Measurements from ENCODE around the gene SCN3B. TPM values are rescaled to one million over a fixed set of nuclear protein-coding genes. Genes with fewer than 3 reads are reported as not detected.

SCN3B gene
- total and polyA plus RNA-seq, 9 of the 15 experiments (the other 6 are each of a cell fraction or from before 2014, with no cell fraction given), result 0.01 to 0.15 (median 0.04) TPM; not detected in 6

DNA sequence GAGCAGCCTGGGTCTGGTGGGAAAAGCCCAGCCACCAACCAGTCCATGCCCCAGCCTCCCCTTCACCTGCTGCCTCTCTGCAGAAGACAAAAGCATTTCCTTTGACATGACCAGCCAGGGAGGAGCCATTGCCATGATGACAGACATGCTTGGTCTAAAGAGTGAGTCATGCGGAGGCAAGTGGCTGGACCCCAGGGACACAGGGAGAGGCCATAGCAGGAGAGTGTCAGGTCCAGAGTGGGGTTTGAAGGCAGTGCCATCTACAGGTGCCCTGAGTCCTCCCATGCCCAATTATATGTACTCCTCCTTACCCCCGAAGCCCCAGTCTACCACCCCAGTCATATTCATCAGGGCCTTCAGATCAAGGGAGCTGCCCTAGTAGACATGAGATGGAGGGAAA, 67.4 kb downstream of the SCN3B start (continued):
- TF ChIP-seq SMAD3 (CRISPR knock-in tag; conservative IDR thresholded peaks at IDR 0.05) (no peak), BRCA1 (IDR thresholded peaks at IDR 0.05) (no peak), BRCA1 (CRISPR knock-in tag; IDR thresholded peaks at IDR 0.05) (no peak)
- TF ChIP-seq, protein P1, sequence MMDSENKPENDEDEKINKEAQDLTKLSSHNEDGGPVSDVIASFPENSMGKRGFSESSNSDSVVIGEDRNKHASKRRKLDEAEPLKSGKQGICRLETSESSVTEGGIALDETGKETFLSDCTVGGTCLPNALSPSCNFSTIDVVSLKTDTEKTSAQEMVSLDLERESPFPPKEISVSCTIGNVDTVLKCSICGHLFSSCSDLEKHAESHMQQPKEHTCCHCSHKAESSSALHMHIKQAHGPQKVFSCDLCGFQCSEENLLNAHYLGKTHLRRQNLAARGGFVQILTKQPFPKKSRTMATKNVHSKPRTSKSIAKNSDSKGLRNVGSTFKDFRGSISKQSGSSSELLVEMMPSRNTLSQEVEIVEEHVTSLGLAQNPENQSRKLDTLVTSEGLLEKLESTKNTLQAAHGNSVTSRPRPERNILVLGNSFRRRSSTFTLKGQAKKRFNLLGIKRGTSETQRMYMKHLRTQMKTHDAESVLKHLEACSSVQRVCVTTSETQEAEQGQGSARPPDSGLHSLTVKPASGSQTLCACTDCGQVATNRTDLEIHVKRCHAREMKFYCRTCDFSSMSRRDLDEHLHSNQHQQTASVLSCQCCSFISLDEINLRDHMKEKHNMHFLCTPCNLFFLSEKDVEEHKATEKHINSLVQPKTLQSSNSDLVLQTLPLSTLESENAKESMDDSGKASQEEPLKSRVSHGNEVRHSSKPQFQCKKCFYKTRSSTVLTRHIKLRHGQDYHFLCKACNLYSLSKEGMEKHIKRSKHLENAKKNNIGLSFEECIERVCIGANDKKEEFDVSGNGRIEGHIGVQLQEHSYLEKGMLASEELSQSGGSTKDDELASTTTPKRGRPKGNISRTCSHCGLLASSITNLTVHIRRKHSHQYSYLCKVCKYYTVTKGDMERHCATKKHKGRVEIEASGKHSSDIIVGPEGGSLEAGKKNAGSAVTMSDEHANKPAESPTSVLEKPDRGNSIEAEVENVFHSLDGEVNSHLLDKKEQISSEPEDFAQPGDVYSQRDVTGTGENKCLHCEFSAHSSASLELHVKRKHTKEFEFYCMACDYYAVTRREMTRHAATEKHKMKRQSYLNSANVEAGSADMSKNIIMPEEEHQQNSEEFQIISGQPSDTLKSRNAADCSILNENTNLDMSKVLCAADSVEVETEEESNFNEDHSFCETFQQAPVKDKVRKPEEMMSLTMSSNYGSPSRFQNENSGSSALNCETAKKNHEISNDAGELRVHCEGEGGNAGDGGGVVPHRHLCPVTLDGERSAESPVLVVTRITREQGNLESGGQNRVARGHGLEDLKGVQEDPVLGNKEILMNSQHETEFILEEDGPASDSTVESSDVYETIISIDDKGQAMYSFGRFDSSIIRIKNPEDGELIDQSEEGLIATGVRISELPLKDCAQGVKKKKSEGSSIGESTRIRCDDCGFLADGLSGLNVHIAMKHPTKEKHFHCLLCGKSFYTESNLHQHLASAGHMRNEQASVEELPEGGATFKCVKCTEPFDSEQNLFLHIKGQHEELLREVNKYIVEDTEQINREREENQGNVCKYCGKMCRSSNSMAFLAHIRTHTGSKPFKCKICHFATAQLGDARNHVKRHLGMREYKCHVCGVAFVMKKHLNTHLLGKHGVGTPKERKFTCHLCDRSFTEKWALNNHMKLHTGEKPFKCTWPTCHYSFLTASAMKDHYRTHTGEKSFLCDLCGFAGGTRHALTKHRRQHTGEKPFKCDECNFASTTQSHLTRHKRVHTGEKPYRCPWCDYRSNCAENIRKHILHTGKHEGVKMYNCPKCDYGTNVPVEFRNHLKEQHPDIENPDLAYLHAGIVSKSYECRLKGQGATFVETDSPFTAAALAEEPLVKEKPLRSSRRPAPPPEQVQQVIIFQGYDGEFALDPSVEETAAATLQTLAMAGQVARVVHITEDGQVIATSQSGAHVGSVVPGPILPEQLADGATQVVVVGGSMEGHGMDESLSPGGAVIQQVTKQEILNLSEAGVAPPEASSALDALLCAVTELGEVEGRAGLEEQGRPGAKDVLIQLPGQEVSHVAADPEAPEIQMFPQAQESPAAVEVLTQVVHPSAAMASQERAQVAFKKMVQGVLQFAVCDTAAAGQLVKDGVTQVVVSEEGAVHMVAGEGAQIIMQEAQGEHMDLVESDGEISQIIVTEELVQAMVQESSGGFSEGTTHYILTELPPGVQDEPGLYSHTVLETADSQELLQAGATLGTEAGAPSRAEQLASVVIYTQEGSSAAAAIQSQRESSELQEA (IDR thresholded peaks at IDR 0.05; ENCODE audit: low read depth), result no peak
